Panc1 (cell line): ENCODE measurements around the gene FEV. TPM values are rescaled to one million over a fixed set of nuclear protein-coding genes. Genes with fewer than 3 reads are reported as not detected.

ENCODE experiments used
- ATAC-seq: fragments of 200-7000 bp; cut with Tn5 transposase; 2 replicates; pipeline ENCODE4 v1.9.1; 2020; ENCODE audit warnings: mild to moderate bottlenecking, moderate library complexity
- BruUV-seq: library from RNA; stranded (reverse); fragments of 400-500 nt; replicated peaks from 2 replicates; lab custom pipeline; 2021; lab: Mats Ljungman, UMichigan
- CTCF ChIA-PET: fragments of 300-600 bp; sonication (Branson Sonifier 250); formaldehyde crosslinking; loops from one replicate; lab custom pipeline; 2022; ENCODE audit warnings: antibody characterized with exemption; lab: Charles Lee
- POLR2A ChIA-PET: fragments of 300-600 bp; sonication (Branson Sonifier 250); formaldehyde crosslinking; loops from one replicate; lab custom pipeline; 2022; ENCODE audit warnings: antibody characterized with exemption; lab: Charles Lee
- DNase-seq: peaks from one replicate; pipeline ENCODE4 v3.0.0-alpha.2; 2010; ENCODE audit warnings: low read depth, low spot score
- H3K27ac ChIP-seq: 2 replicates; pipeline ENCODE4 v1.5.1; 2011; ENCODE audit warnings: mild to moderate bottlenecking, low read length, inconsistent platforms
- H3K27me3 ChIP-seq: fragments of 200-500 bp; sonication (Bioruptor generic); 2 replicates; pipeline ENCODE4 v1.6.0; 2014; ENCODE audit warnings: low read length, inconsistent platforms; ENCODE audit not compliant: control insufficient read depth, insufficient read depth
- H3K36me3 ChIP-seq: fragments of 200-500 bp; sonication (Bioruptor generic); 2 replicates; pipeline ENCODE4 v1.5.1; 2014; ENCODE audit warnings: inconsistent platforms, mild to moderate bottlenecking, low read length, moderate library complexity; ENCODE audit not compliant: control insufficient read depth, insufficient read depth
- H3K4me1 ChIP-seq: 2 replicates; pipeline ENCODE4 v1.5.1; 2011; ENCODE audit warnings: inconsistent platforms, mild to moderate bottlenecking, low read length, moderate library complexity; ENCODE audit not compliant: control insufficient read depth, insufficient read depth
- H3K4me3 ChIP-seq, 2 experiments: 2 replicates each; pipeline ENCODE4 v1.5.1; 2011 to 2012; ENCODE audit warnings: low read depth in 2 of 2, low read length in 2 of 2, mild to moderate bottlenecking in 2 of 2, inconsistent platforms in 1 of 2, moderate library complexity in 1 of 2
- H3K9me3 ChIP-seq: fragments of 200-500 bp; sonication (Bioruptor generic); 2 replicates; pipeline ENCODE4 v1.5.1; 2014; ENCODE audit warnings: low read depth, mild to moderate bottlenecking, inconsistent platforms, low read length, moderate library complexity; ENCODE audit not compliant: control insufficient read depth, insufficient read depth
- POLR2AphosphoS5 ChIP-seq: IDR thresholded peaks from 2 replicates; pipeline ENCODE4 v1.6.1; 2012; ENCODE audit warnings: mild to moderate bottlenecking, low read depth, low read length, moderate library complexity
- SIN3A ChIP-seq: IDR thresholded peaks from 2 replicates; pipeline ENCODE4 v1.6.1; 2012; ENCODE audit warnings: low read depth, mild to moderate bottlenecking, low read length, moderate library complexity, borderline replicate concordance; ENCODE audit not compliant: insufficient read depth
- TCF7L2 ChIP-seq: IDR thresholded peaks from 2 replicates; pipeline ENCODE4 v1.6.1; 2011; ENCODE audit warnings: mild to moderate bottlenecking, low read depth, low read length, inconsistent platforms
- in situ Hi-C: cut with HindIII; loops from 2 replicates; pipeline ENCODE4 v1.10.0; 2016; ENCODE audit warnings: low sequenced_read_pairs, low pct_unique_long_range_greater_than_20kb
- intact Hi-C: fragments of 100-400 bp; cut with micrococcal nuclease; formaldehyde crosslinking; loops from one replicate; pipeline ENCODE4 v1.10.0; 2022; ENCODE audit not compliant: unreplicated experiment
- total RNA-seq: library from RNA; stranded (reverse); gene quantifications from one replicate; pipeline ENCODE4 v1.2.1, GENCODE V29; 2021; ENCODE audit not compliant: unreplicated experiment
- TF ChIP-seq, protein P1 (sequence below), 2 experiments: IDR thresholded peaks; 2 replicates each; pipeline ENCODE4 v1.6.1; 2011 to 2012; ENCODE audit warnings: low read depth in 2 of 2, control low read depth in 1 of 2, low read length in 1 of 2, mild to moderate bottlenecking in 1 of 2, moderate library complexity in 1 of 2; ENCODE audit not compliant: insufficient read depth in 1 of 2
- TF ChIP-seq, protein P2 (sequence below): fragments of 450-650 bp; IDR thresholded peaks from 2 replicates; pipeline ENCODE4 v1.5.1; 2017; ENCODE audit warnings: mild to moderate bottlenecking

Gene FEV
- total RNA-seq, 1 experiment from 2014 or later, result not detected

DNA sequence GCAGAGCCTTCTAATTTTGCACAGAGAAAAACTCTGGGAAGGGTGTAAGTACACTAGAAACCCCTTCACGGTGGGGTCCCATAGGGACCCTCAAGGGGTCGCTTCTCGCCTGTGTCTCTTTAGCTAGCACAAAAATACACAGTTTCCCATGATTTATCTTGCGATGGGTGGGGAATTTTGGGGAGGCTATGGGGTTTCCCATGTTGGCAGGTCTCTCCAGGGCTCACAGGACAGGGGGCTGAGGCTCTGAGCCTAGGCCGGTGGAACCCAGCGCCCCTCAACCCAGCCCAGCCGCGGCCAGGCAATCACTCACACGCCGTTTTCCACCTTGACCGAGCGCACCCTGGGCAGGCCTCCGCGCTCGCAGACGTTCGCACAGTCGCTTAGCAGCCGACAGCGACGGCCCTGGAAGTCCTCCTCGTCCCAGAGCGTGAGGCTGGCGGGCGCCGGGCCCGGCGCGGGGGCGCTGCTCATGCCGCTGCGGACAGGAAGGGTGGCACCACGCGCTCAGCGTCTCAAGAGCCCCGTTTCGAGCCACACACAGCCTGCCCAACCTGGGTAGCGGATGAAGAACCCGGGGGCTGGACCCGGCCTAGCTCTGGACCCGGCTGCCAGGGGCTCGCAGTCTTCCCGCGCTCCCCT is 7.8 kb upstream of the FEV start:
- in situ Hi-C loops, result no loop called here
- Histone ChIP-seq H3K36me3 (no peaks in the 10 kb centered on the region), H3K27me3 (peaks cover 2% of the 10 kb centered on the region; the same call in 1 of the 2 replicates), H3K4me3 (no peak overlapping the region), H3K27ac (no peak overlapping the region), H3K4me1 (0 out of 2 replicates have a peak, but pooled peaks cover 4% of the 10 kb centered on the region), H3K9me3 (no peaks in the 10 kb centered on the region)
- TF ChIP-seq POLR2AphosphoS5, result no peak
- TF ChIP-seq, protein P1, sequence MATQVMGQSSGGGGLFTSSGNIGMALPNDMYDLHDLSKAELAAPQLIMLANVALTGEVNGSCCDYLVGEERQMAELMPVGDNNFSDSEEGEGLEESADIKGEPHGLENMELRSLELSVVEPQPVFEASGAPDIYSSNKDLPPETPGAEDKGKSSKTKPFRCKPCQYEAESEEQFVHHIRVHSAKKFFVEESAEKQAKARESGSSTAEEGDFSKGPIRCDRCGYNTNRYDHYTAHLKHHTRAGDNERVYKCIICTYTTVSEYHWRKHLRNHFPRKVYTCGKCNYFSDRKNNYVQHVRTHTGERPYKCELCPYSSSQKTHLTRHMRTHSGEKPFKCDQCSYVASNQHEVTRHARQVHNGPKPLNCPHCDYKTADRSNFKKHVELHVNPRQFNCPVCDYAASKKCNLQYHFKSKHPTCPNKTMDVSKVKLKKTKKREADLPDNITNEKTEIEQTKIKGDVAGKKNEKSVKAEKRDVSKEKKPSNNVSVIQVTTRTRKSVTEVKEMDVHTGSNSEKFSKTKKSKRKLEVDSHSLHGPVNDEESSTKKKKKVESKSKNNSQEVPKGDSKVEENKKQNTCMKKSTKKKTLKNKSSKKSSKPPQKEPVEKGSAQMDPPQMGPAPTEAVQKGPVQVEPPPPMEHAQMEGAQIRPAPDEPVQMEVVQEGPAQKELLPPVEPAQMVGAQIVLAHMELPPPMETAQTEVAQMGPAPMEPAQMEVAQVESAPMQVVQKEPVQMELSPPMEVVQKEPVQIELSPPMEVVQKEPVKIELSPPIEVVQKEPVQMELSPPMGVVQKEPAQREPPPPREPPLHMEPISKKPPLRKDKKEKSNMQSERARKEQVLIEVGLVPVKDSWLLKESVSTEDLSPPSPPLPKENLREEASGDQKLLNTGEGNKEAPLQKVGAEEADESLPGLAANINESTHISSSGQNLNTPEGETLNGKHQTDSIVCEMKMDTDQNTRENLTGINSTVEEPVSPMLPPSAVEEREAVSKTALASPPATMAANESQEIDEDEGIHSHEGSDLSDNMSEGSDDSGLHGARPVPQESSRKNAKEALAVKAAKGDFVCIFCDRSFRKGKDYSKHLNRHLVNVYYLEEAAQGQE (IDR thresholded peaks at IDR 0.05; ENCODE audit: insufficient read depth in 1 of 2, low read depth in 2 of 2, low read length in 1 of 2), result no peak
- TF ChIP-seq, protein P2, sequence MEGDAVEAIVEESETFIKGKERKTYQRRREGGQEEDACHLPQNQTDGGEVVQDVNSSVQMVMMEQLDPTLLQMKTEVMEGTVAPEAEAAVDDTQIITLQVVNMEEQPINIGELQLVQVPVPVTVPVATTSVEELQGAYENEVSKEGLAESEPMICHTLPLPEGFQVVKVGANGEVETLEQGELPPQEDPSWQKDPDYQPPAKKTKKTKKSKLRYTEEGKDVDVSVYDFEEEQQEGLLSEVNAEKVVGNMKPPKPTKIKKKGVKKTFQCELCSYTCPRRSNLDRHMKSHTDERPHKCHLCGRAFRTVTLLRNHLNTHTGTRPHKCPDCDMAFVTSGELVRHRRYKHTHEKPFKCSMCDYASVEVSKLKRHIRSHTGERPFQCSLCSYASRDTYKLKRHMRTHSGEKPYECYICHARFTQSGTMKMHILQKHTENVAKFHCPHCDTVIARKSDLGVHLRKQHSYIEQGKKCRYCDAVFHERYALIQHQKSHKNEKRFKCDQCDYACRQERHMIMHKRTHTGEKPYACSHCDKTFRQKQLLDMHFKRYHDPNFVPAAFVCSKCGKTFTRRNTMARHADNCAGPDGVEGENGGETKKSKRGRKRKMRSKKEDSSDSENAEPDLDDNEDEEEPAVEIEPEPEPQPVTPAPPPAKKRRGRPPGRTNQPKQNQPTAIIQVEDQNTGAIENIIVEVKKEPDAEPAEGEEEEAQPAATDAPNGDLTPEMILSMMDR, result no peak
- TF ChIP-seq TCF7L2, result no peak
- no peak for TF ChIP-seq SIN3A
- ChIA-PET CTCF (interaction anchor here (1.0 kb wide), 1 partner anchor 11 kb away, joined by 4 read pairs; no protein-coding TSS in a partner anchor), POLR2A (no interaction called here)
- no peak for ATAC-seq
- no peak for DNase-seq
- intact Hi-C loops, result loop anchor here (10.0 kb wide), 1 partner anchor 162 kb away; no protein-coding TSS in a partner anchor
- BruUV-seq, result no TSS peak

DNA sequence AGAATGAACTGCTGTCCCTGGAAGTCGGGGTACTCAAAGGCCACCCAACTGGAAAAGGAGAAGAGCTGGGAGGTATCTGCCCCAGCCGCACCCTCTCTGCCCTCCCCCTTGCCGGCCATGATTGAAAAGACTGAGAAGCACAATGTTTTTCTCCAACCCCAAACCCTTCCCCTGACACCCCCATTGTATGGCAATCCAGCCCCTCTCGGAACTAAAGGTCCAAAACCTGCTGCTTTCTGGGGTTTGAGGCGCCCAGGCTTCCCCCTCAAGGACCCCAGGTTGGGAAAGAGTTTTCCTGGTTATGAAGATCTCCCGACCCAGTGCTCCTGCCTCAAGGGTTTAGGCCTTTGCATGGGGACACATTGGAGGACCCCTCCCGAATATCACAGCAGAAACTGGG is 7.2 kb upstream of the FEV start:
- Histone ChIP-seq H3K36me3 (no peaks in the 10 kb centered on the region), H3K4me3 (no peak overlapping the region), H3K27ac (no peak overlapping the region), H3K9me3 (no peaks in the 10 kb centered on the region), H3K4me1 (0 out of 2 replicates have a peak, but pooled peaks cover 4% of the 10 kb centered on the region), H3K27me3 (peaks cover 2% of the 10 kb centered on the region; the same call in 1 of the 2 replicates)
- POLR2A ChIA-PET, result no interaction called here
- TF ChIP-seq SIN3A (no peak), TCF7L2 (no peak), POLR2AphosphoS5 (no peak)
- TF ChIP-seq, protein P1 (IDR thresholded peaks at IDR 0.05; ENCODE audit: insufficient read depth in 1 of 2, low read depth in 2 of 2, low read length in 1 of 2), result no peak
- CTCF ChIA-PET, result interaction anchor here (1.0 kb wide), 1 partner anchor 11 kb away, joined by 4 read pairs; no protein-coding TSS in a partner anchor
- BruUV-seq, result no TSS peak
- no peak for DNase-seq
- in situ Hi-C loops (no loop called here), intact Hi-C loops (loop anchor here (10.0 kb wide), 1 partner anchor 163 kb away; no protein-coding TSS in a partner anchor)
- ATAC-seq, result no peak
